GM13977 (cell line): ENCODE measurements around the gene AGPAT3.

ENCODE experiments used
- DNase-seq: peaks from one replicate; pipeline ENCODE4 v3.0.0; 2012; ENCODE audit warnings: low spot score
- in situ Hi-C: fragments of 300-500 bp; cut with MboI; formaldehyde crosslinking; loops from one replicate; pipeline ENCODE4 v1.12.0; 2022; ENCODE audit warnings: low sequenced_read_pairs, low pct_unique_long_range_greater_than_20kb, mixed read lengths, inconsistent platforms; ENCODE audit not compliant: unreplicated experiment
- TF ChIP-seq, protein P1 (sequence below): IDR thresholded peaks from 2 replicates; pipeline ENCODE4 v1.5.1; 2012; ENCODE audit warnings: mild to moderate bottlenecking, control low read depth; ENCODE audit not compliant: insufficient read depth; ENCODE audit errors: extremely low read depth, missing control alignments

The AGPAT3 gene

DNA sequence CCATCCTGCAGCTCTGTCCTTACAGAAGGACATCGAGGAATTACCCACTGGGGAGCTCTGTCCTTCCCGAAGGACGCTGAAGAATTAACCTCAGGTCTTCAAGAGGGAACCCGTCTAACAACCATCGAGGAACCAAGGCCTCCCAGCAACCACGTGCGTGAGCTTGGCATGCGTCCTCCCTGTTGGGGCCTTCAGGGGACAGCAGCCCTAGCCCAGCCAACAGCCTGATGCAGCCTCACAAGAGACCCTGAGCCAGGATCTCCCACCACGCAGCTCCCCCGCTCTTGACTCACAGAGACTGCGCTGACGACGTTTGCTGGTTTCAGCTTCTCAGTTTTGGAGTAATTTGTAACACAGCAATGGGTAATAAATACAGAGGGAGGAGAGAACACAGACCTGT, 19.6 kb upstream of the AGPAT3 start:
- TF ChIP-seq, protein P1, sequence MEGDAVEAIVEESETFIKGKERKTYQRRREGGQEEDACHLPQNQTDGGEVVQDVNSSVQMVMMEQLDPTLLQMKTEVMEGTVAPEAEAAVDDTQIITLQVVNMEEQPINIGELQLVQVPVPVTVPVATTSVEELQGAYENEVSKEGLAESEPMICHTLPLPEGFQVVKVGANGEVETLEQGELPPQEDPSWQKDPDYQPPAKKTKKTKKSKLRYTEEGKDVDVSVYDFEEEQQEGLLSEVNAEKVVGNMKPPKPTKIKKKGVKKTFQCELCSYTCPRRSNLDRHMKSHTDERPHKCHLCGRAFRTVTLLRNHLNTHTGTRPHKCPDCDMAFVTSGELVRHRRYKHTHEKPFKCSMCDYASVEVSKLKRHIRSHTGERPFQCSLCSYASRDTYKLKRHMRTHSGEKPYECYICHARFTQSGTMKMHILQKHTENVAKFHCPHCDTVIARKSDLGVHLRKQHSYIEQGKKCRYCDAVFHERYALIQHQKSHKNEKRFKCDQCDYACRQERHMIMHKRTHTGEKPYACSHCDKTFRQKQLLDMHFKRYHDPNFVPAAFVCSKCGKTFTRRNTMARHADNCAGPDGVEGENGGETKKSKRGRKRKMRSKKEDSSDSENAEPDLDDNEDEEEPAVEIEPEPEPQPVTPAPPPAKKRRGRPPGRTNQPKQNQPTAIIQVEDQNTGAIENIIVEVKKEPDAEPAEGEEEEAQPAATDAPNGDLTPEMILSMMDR = no peak

DNA sequence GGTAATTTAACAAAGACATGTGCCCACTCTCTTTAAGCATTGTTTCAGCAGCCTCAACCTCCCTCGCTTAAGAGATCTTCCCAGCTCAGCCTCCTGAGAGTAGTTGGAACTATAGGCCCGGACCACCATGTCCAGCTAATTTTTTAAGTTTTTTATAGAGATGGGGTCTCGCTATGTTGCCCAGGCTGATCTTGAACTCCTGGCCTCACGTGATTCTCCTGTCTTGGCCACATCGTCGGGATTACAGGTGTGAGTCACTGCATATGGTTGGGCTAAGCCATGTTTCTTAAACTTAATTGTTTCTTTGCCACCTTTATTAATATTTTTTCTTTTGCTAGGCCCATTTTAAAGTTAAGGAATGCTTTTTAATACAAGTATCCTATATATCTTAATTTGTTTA, 18.6 kb upstream of the AGPAT3 start:
- DNase-seq = no peak
- in situ Hi-C loops = no loop called here
- TF ChIP-seq, protein P1 = no peak

More for the DNA sequence above, 19.6 kb upstream of the AGPAT3 start:
- in situ Hi-C loops = no loop called here
- no peak for DNase-seq

DNA sequence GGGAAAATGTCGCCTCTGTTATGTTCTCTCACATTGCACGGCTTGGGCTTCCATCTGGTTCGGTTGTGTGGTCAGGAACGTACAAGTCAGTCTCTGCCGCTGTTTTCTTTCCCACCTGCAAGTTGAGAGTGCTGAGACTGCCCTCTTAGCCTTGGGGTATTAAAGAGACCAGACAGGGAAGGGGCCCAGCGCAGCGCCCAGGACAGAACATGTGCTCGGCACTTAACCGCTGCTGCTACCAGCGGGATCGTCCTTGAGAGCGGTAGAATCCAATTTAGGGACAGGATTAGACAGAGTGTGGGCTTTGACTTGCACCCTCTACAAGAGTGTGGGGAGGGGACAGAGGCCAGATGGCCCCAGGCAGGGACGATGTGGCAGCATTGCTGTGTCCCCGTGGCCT, 17.7 kb upstream of the AGPAT3 start:
- in situ Hi-C loops = no loop called here
- DNase-seq = no peak
- TF ChIP-seq, protein P1 = no peak

DNA sequence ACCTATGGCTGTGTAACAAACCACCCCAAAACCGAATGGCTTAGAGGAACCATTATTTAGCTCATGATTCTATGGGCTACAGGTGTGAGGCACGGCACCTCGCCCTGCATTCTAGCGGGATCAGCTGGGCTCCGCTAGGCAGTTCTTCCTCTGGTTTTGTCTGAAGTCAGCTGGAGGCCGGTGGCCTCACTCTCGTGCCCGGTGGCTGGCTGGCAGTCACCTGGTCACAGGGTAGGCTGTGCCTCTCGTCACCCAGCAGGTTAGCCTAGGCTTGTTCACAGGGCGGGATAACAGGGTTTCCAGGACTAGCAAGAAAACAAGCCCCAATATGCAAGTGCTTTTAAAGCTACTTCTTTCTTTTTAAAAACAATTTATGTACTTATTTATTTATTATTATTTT, 16.3 kb upstream of the AGPAT3 start:
- TF ChIP-seq, protein P1 = no peak
- no peak for DNase-seq
- in situ Hi-C loops = no loop called here

DNA sequence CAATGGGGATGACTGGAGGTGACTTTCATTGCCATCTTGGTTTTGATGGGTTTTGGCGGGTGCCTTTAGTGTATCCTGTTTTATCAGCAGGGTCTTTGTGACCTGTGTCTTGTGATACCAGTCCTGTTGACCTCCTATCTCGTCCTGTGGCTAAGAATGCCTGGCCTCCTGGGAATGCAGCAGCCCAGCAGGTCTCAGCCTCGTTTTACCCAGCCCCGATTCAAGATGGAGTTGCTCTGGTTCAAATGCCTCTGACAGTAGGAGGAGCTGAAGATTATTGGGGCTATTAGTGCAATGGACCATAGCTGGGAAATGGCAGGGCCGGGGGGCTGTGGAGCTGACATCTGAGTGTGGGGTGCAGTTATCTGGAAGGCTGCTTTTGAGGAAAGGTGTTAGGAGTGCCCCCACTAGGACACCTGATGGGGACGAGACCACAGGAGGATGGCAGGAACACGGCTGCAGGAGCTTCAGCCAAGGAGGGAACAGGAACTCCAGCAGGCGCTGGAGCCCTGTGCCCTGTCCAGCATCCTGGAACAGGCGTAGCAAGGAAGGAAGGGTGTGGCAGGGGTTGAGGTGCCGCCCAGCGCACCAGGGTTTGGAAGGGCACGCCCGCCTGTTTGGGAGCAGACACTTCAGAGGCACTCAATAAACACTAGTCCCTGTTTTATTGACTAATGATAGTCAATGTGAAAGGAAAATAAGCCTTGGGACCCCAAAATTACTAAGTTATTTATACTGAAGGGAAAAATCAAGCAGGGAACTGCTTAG, 15.3 kb upstream of the AGPAT3 start:
- in situ Hi-C loops = no loop called here
- TF ChIP-seq, protein P1 = no peak
- no peak for DNase-seq

DNA sequence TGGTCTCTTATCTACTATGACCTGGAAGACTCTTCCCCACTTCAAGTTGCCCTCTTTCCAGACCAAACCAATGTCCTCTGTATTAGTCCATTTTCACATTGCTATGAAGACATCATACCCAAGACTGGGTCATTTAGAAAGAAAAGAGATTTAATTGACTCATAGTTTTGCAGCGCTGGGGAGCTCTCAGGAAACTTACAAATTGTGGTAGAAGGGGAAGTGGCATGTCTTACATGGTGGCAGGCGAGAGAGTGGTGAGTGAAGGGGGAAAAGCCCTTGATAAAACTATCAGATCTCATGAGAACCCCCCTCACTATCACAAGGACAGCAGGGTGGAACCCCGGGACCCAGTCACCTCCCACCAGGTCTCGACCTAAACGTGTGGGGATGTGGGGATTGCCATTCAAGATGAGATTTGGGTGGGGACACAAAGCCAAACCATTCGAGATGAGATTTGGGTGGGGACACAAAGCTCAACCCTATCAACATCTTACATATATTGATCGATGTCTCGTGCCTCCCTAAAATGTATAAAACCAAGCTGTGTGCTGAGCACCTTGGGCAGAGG, 14.2 kb upstream of the AGPAT3 start:
- no peak for DNase-seq
- in situ Hi-C loops = no loop called here
- TF ChIP-seq, protein P1 = no peak
